IPS-18c (cell line): ENCODE measurements around the gene UCK2.

ENCODE experiments used
- H3K4me3 ChIP-seq: 2 replicates; pipeline ENCODE4 v1.7.0; 2013; ENCODE audit warnings: low read depth, mild to moderate bottlenecking, low read length, moderate library complexity; ENCODE audit not compliant: insufficient read depth
- H3K9me3 ChIP-seq: one replicate; pipeline ENCODE4 v1.6.1; 2013; ENCODE audit warnings: mild to moderate bottlenecking, low read length, moderate library complexity; ENCODE audit not compliant: control insufficient read depth, insufficient read depth

The UCK2 gene

GRCh38 chr1:165937829-165938228, 110.4 kb downstream of the UCK2 start:
- Histone ChIP-seq H3K9me3 (no peaks in the 10 kb centered on the region), H3K4me3 (no peak overlapping the region)

DNA sequence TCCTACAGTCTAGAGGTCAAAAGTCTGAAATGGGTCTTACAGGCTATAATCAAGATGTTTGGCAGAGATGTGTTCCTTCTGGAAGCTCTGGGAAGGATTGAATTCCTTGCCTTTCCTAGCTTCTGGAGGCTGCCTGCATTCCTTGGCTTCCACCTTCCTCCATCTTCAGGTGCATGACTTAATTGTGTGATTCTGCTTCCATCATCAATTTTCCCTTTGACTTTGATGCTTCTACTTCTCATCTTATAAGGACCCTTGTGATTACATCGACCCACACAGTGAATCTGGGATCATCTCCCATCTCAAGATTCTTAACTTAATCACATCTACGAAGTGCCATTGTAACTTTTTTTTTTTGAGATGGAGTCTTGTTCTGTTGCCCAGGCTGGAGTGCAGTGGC, 111.4 kb downstream of the UCK2 start:
- no peak overlapping the region for H3K4me3 ChIP-seq
- H3K9me3 ChIP-seq: no peaks in the 10 kb centered on the region

- Histone ChIP-seq H3K4me3 (no peak overlapping the region), H3K9me3 (no peaks in the 10 kb centered on the region)
Observed at GRCh38 chr1:165941531-165941930, 114.1 kb downstream of the UCK2 start.

- H3K9me3 ChIP-seq: no peaks in the 10 kb centered on the region
- H3K4me3 ChIP-seq: no peak overlapping the region
Observed at GRCh38 chr1:165942062-165942461, 114.6 kb downstream of the UCK2 start.

GRCh38 chr1:165942927-165943597, 115.6 kb downstream of the UCK2 start:
- no peak overlapping the region for H3K4me3 ChIP-seq
- H3K9me3 ChIP-seq: no peaks in the 10 kb centered on the region

DNA sequence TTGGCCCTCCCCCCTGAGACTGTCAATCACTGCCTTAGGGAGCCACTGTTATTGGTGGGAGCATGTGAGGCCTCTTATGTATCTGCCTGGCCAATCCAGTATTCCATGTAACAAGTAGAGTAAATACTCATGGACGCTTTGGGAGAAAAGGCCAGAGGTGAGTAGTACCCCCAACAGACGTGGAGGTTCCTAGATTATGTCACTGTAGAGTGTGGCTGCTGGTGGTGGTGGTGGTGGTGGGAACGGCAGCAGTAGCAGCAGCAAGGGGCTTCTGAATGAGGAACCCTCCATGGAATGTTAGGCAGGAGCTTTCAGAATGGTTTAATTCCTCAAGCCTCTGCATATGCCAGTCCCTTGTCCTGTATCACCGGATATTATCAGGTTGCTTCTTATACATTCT, 118.5 kb downstream of the UCK2 start:
- H3K9me3 ChIP-seq: no peaks in the 10 kb centered on the region
- no peak overlapping the region for H3K4me3 ChIP-seq

GRCh38 chr1:165947797-165948455, 120.5 kb downstream of the UCK2 start:
- Histone ChIP-seq H3K4me3 (no peak overlapping the region), H3K9me3 (no peaks in the 10 kb centered on the region)

GRCh38 chr1:165949335-165950130, 122.1 kb downstream of the UCK2 start:
- Histone ChIP-seq H3K9me3 (no peaks in the 10 kb centered on the region), H3K4me3 (no peak overlapping the region)

DNA sequence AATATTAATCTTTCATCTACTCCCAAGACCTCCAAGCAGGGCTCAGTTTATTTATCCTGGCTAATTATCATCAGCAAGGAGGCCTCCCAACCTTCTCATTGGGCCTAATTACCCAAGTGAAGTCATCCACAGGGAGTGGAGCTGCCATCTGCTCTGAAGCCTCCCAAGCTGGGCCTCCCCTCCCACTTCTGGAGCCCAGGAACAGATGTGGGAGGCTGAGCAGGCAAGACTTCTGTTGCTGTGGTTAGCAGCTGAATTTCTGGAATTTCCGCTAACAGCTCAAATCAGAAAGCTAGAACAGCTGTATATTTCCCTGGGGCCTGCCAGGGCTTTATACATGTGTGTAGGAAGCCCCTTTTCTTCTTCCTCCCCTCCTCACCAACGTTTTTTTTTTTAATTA, 127.5 kb downstream of the UCK2 start:
- Histone ChIP-seq H3K4me3 (no peak overlapping the region), H3K9me3 (no peaks in the 10 kb centered on the region)

DNA sequence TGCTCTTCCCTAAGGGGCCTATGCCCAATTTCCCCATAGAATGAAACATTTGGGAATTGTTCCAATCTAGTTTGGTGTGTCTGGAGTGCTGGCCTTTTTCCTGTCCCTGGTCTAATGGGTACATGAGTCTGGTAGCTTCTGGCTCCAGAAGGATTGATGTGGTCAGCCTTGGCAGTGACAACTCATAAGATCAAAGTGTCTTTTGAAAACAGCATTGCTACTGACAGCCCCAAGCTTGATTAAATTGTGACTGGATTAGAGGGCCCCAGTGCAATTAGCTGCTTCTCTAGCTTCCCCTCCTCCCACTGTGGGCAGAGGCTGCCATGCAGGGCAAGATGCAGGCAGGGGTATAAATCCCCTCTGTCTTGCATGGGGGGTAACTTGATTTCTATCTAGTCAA, 130.9 kb downstream of the UCK2 start:
- Histone ChIP-seq H3K4me3 (no peak overlapping the region), H3K9me3 (no peaks in the 10 kb centered on the region)

GRCh38 chr1:165960136-165960535, 132.7 kb downstream of the UCK2 start:
- no peaks in the 10 kb centered on the region for H3K9me3 ChIP-seq
- no peak overlapping the region for H3K4me3 ChIP-seq

GRCh38 chr1:165960881-165961280, 133.5 kb downstream of the UCK2 start:
- H3K4me3 ChIP-seq: no peak overlapping the region
- no peaks in the 10 kb centered on the region for H3K9me3 ChIP-seq
